Mesothelial cell of epicardium (in vitro differentiated cells): ENCODE data around the gene TBC1D22A. TPM values are rescaled to one million over a fixed set of nuclear protein-coding genes. Genes with fewer than 3 reads are reported as not detected.

ENCODE experiments used
- DNase-seq, 2 experiments: peaks; one replicate each; pipeline ENCODE4 v3.0.0; 2021; ENCODE audit warnings: low spot score in 2 of 2; ENCODE audit not compliant: unreplicated experiment in 2 of 2
- H3K27ac Mint-ChIP-seq: 2 replicates; pipeline ENCODE4 v1.8.0; 2021; ENCODE audit warnings: mixed read lengths
- H3K27me3 Mint-ChIP-seq: 2 replicates; pipeline ENCODE4 v1.8.0; 2021; ENCODE audit warnings: low read depth, mixed read lengths
- H3K36me3 Mint-ChIP-seq: 2 replicates; pipeline ENCODE4 v1.8.0; 2021; ENCODE audit warnings: mixed read lengths
- H3K4me1 Mint-ChIP-seq: 2 replicates; pipeline ENCODE4 v1.8.0; 2021; ENCODE audit warnings: mixed read lengths
- H3K4me3 Mint-ChIP-seq: 2 replicates; pipeline ENCODE4 v1.8.0; 2021; ENCODE audit warnings: mild to moderate bottlenecking, moderate library complexity, mixed read lengths
- H3K9me3 Mint-ChIP-seq: 2 replicates; pipeline ENCODE4 v1.8.0; 2021; ENCODE audit warnings: mixed read lengths
- total RNA-seq: library from RNA; stranded (reverse); gene quantifications from 3 replicates; pipeline ENCODE4 v1.2.1, GENCODE V29; 2021
- TF ChIP-seq, protein P1 (sequence below): fragments of 200-600 bp; sonication (generic); IDR thresholded peaks from one replicate; pipeline ENCODE4 v1.5.0; 2021; ENCODE audit warnings: antibody characterized with exemption; ENCODE audit not compliant: unreplicated experiment

TBC1D22A gene
- total RNA-seq, 1 donor from 2014 or later, result 26.6 TPM

DNA sequence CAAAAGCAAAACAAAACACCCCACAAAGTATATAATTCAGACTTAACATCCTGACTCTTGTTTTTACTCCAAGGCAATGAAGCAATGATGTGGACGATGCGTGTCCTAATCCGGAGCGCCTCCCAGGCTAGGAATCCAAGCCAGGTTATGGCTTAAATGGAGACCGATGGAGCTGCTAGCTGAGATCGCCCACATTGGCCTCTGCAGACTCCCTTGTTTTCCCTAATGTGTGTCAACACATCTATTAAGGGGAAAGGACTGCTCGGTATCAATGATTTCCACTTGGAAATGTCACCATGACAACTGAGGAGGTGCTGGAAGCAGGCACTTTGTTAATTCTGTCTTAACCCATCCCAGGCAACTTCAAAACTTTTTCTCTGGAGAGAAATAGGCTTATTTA is 311.7 kb downstream of the TBC1D22A start:
- Mint-ChIP-seq H3K36me3 (peaks cover 27% of the 10 kb centered on the region), H3K27ac (no peak overlapping the region)
- TF ChIP-seq, protein P1, sequence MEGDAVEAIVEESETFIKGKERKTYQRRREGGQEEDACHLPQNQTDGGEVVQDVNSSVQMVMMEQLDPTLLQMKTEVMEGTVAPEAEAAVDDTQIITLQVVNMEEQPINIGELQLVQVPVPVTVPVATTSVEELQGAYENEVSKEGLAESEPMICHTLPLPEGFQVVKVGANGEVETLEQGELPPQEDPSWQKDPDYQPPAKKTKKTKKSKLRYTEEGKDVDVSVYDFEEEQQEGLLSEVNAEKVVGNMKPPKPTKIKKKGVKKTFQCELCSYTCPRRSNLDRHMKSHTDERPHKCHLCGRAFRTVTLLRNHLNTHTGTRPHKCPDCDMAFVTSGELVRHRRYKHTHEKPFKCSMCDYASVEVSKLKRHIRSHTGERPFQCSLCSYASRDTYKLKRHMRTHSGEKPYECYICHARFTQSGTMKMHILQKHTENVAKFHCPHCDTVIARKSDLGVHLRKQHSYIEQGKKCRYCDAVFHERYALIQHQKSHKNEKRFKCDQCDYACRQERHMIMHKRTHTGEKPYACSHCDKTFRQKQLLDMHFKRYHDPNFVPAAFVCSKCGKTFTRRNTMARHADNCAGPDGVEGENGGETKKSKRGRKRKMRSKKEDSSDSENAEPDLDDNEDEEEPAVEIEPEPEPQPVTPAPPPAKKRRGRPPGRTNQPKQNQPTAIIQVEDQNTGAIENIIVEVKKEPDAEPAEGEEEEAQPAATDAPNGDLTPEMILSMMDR, result no peak

DNA sequence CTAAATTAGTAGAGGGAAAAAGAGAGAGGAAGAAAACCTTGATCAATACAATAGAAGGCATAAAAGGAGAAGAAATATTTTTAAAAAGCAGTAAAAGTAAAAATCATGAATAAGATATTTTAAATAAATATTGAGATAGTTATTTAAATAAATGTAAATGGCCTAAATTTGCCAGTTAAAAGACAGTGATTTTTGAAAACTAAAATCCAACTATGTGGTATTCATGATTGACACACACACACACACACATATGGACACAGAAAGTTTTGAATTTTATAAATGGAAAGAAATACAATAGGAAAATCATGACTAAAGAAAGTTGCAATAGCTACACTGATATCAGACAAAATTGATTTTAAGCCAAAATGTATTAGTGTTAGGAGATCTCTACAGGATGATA is 313.1 kb downstream of the TBC1D22A start:
- H3K4me3 Mint-ChIP-seq, result no peak overlapping the region
- TF ChIP-seq, protein P1, result no peak
- H3K36me3 Mint-ChIP-seq, result peaks cover 37% of the 10 kb centered on the region
- peaks cover 6% of the 10 kb centered on the region for H3K4me1 Mint-ChIP-seq
- peaks cover 58% of the 10 kb centered on the region for H3K9me3 Mint-ChIP-seq
- no peak for DNase-seq
- H3K27me3 Mint-ChIP-seq, result no peaks in the 10 kb centered on the region
- H3K27ac Mint-ChIP-seq, result no peak overlapping the region

More for the DNA sequence above, 311.7 kb downstream of the TBC1D22A start:
- H3K4me1 Mint-ChIP-seq, result peaks cover 6% of the 10 kb centered on the region
- peaks cover 43% of the 10 kb centered on the region for H3K9me3 Mint-ChIP-seq
- no peaks in the 10 kb centered on the region for H3K27me3 Mint-ChIP-seq
- no peak for DNase-seq
- no peak overlapping the region for H3K4me3 Mint-ChIP-seq

DNA sequence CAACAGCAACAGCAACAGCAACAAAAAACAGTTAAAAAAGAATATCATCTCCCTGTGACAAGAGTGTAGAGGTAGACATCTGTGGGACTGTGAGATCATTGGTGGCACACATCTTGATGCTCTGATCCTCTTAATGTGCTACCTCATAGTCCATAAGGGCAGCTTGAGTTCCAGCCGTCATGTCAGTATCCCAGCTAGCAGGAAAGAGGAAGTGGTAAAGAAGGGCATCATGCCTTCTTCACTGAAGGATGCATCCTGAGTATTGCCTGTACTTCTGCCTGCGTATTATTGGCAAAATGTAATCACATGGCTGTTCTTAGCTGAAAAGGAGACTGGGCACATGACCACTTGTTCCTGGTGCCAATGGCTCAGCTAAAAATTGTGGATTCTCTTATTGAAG is 314.3 kb downstream of the TBC1D22A start:
- Mint-ChIP-seq H3K4me1 (peaks cover under 1% of the 10 kb centered on the region), H3K4me3 (no peak overlapping the region), H3K9me3 (peaks cover 63% of the 10 kb centered on the region), H3K27me3 (no peaks in the 10 kb centered on the region), H3K36me3 (peaks cover 37% of the 10 kb centered on the region), H3K27ac (no peak overlapping the region)
- DNase-seq, result no peak
- TF ChIP-seq, protein P1, result no peak

DNA sequence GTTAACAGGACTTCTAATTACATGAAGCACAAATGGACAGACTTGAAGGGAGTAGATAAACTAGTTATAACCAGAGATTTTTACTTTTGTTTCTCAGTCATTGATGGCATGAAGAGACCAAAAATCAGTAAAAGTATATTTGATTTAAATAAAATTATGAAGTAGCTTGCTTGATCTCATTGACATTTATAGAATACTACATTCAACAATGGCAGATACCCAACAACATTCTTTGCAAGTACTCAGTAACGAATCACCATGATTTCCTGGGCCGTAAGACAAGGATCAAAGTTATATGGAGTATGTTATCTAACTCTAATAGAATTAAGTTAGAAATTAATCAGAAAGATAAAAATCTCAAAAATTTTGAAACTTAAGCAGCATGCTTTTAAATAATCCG is 317.6 kb downstream of the TBC1D22A start:
- DNase-seq, result no peak
- Mint-ChIP-seq H3K9me3 (peaks cover 60% of the 10 kb centered on the region), H3K36me3 (peaks cover 28% of the 10 kb centered on the region), H3K27me3 (no peaks in the 10 kb centered on the region), H3K4me3 (no peak overlapping the region), H3K27ac (no peak overlapping the region), H3K4me1 (no peaks in the 10 kb centered on the region)
- TF ChIP-seq, protein P1, result no peak

DNA sequence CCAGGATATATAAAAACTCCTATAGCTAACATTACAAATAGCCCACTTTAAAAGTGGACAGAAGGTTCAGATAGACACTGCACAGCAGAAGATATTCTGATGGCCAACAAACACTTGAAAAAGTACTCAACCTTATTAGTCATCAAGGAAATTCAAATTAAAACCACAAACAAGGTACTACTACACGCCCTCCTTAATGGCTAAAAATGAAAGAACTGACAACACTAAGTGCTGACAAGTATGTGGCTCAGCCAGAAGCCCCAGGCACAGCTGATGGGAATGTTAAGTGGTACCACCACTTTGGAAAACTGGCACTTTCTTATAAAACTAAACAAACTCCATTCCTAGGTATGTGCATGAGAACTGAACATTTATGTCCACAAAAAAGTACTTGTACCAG is 320.1 kb downstream of the TBC1D22A start:
- Mint-ChIP-seq H3K36me3 (peaks cover 21% of the 10 kb centered on the region), H3K27ac (no peak overlapping the region), H3K27me3 (no peaks in the 10 kb centered on the region), H3K4me3 (no peak overlapping the region), H3K9me3 (peaks cover 37% of the 10 kb centered on the region), H3K4me1 (no peaks in the 10 kb centered on the region)
- no peak for DNase-seq
- TF ChIP-seq, protein P1, result no peak
